Stimulated activated naive CD8-positive, alpha-beta T cell treated with anti-CD3 and anti-CD28 coated beads, Interleukin-15, amount 100 ng/mL, for 72 hours (primary cell): ENCODE measurements around the gene SEC61A2.
"Not testable (repeated sequence)": the region's sequence is repeated elsewhere in the genome, so short reads cannot be mapped to it uniquely, and the experiment has no call there.

ENCODE experiments used
- ATAC-seq: fragments of 150-1000 bp; cut with Tn5 transposase; 2 replicates; pipeline ENCODE4 v1.10.0; 2021; ENCODE audit warnings: mild to moderate bottlenecking, moderate library complexity
- DNase-seq, 2 donors: peaks; one replicate each; pipeline ENCODE4 v3.0.0; 2021 to 2022
- H3K27ac Mint-ChIP-seq, 2 donors: one replicate each; pipeline ENCODE4 v1.8.0; 2022; ENCODE audit warnings: mild to moderate bottlenecking in 2 of 2, mixed read lengths in 2 of 2, moderate library complexity in 2 of 2
- H3K27me3 Mint-ChIP-seq: one replicate; pipeline ENCODE4 v1.8.0; 2022; ENCODE audit warnings: mixed read lengths
- H3K4me1 Mint-ChIP-seq: one replicate; pipeline ENCODE4 v1.8.0; 2022; ENCODE audit warnings: mild to moderate bottlenecking, mixed read lengths
- H3K4me3 Mint-ChIP-seq, 2 donors: one replicate each; pipeline ENCODE4 v1.8.0; 2022; ENCODE audit warnings: mild to moderate bottlenecking in 2 of 2, mixed read lengths in 2 of 2, moderate library complexity in 1 of 2
- H3K9me3 Mint-ChIP-seq, 2 donors: one replicate each; pipeline ENCODE4 v1.8.0; 2022; ENCODE audit warnings: mixed read lengths in 2 of 2

The SEC61A2 gene

GRCh38 chr10:12140038-12140437 lies 10.6 kb downstream of the SEC61A2 start:
- DNase-seq (no peak), ATAC-seq (no peak)
- no peaks in the 10 kb centered on the region for H3K27me3 Mint-ChIP-seq
- H3K4me1 Mint-ChIP-seq: no peaks in the 10 kb centered on the region
- no peak overlapping the region for H3K27ac Mint-ChIP-seq
- no peak overlapping the region for H3K4me3 Mint-ChIP-seq
- H3K9me3 Mint-ChIP-seq: no peaks in the 10 kb centered on the region

DNA sequence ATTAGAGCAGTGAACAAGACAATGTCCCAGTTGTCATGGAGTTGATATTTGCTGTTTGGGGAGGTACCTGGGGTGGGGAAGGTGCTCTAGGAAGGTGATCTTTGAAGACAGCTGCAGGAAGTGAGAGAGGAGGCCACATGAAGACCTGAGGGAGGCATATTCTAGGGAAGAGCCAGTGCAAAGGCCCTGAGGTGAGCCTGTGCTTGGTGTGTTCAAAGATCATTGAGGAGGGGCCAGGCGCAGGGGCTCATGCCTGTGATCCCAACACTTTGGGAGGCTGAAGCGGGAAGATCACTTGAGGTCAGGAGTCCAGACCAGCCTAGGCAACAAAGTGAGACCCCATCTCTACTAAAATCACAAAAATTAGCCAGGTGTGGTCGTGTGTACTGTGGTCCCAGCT lies 15.1 kb downstream of the SEC61A2 start:
- H3K27me3 Mint-ChIP-seq: no peaks in the 10 kb centered on the region
- peak overlapping the region in 1 of 2 donors; percentile 9 for H3K27ac Mint-ChIP-seq
- H3K4me1 Mint-ChIP-seq: no peaks in the 10 kb centered on the region
- DNase-seq (no peak), ATAC-seq (no peak)
- H3K9me3 Mint-ChIP-seq: no peaks in the 10 kb centered on the region
- H3K4me3 Mint-ChIP-seq: no peak overlapping the region

DNA sequence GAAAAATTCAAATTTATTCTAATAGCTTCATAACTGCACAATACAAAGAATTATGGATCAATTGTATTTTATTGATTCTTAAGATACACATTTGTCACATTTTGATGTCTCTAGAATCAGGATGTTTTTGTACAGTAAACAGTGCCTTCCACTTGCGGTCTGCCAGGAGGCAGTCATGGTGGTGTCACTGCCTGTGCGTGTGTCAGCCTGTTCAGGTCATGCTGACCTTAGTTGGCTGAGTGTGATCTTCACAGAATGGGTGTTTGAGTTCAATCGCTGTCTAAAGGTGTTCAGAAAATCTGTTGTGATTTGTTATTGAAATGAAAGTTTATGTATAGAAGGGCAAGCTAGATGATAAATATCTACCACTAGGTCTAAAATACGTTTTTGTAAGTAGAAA lies 20.7 kb downstream of the SEC61A2 start:
- peaks cover 6% of the 10 kb centered on the region for H3K4me1 Mint-ChIP-seq
- no peaks in the 10 kb centered on the region for H3K9me3 Mint-ChIP-seq
- H3K27ac Mint-ChIP-seq: no peak overlapping the region
- no peak overlapping the region for H3K4me3 Mint-ChIP-seq
- DNase-seq: no peak
- H3K27me3 Mint-ChIP-seq: no peaks in the 10 kb centered on the region
- no peak for ATAC-seq

- Mint-ChIP-seq H3K9me3 (no peaks in the 10 kb centered on the region), H3K4me1 (peaks cover 6% of the 10 kb centered on the region), H3K27me3 (no peaks in the 10 kb centered on the region), H3K4me3 (no peak overlapping the region), H3K27ac (peak overlapping the region in 1 of 2 donors; percentile 2)
- DNase-seq: no peak
- ATAC-seq: no peak
Observed at GRCh38 chr10:12154516-12154915, 25.0 kb downstream of the SEC61A2 start.

- no peaks in the 10 kb centered on the region for H3K27me3 Mint-ChIP-seq
- DNase-seq: no peak
- no peak overlapping the region for H3K4me3 Mint-ChIP-seq
- no peak overlapping the region for H3K27ac Mint-ChIP-seq
- no peak for ATAC-seq
- H3K4me1 Mint-ChIP-seq: peaks cover 6% of the 10 kb centered on the region
- no peaks in the 10 kb centered on the region for H3K9me3 Mint-ChIP-seq
Observed at GRCh38 chr10:12156367-12157123, 27.1 kb downstream of the SEC61A2 start.

DNA sequence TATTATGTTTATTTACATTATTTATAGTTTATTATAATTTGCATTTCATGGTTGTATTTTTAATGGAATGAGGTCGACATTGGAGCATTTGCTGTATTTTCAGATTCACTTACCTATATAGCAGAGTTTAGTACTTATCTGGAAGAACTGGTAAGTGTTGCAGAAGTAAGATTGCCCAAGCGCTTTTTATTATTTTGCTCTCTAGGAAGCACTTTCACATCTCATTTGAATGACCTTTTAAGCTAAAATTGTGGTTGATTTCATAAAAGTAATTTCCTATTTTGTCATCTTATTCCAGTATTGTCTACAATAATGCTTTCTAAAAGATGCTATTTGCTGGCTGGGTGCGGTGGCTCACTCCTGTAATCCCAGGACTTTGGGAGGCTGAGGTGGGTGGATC lies 28.6 kb downstream of the SEC61A2 start:
- DNase-seq: no peak
- no peaks in the 10 kb centered on the region for H3K9me3 Mint-ChIP-seq
- H3K4me1 Mint-ChIP-seq: peaks cover 6% of the 10 kb centered on the region
- no peaks in the 10 kb centered on the region for H3K27me3 Mint-ChIP-seq
- H3K4me3 Mint-ChIP-seq: no peak overlapping the region
- no peak for ATAC-seq
- no peak overlapping the region for H3K27ac Mint-ChIP-seq

DNA sequence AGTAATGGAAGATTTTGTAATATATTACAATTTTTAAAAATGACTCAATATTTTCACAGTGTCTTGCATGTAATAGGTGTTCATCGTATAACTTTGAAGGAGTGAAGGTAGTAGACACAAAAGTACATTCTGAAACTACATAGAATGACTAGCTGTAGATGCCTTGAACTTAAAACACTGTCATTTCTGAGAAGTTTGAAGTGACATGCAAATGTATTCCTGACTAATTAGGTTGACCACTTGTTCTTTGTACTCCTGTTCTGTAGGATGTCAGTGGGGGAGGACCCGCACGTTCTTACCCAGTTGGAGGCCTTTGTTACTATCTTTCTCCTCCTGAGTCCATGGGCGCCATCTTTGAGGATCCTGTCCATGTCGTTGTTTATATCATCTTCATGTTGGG lies 31.2 kb downstream of the SEC61A2 start:
- DNase-seq (no peak), ATAC-seq (no peak)
- no peaks in the 10 kb centered on the region for H3K27me3 Mint-ChIP-seq
- peak overlapping the region in 1 of 2 donors; percentile 67 for H3K27ac Mint-ChIP-seq
- H3K4me3 Mint-ChIP-seq: no peak overlapping the region
- no peaks in the 10 kb centered on the region for H3K9me3 Mint-ChIP-seq
- no peaks in the 10 kb centered on the region for H3K4me1 Mint-ChIP-seq

GRCh38 chr10:12162927-12163326 lies 33.5 kb downstream of the SEC61A2 start:
- no peak overlapping the region for H3K4me3 Mint-ChIP-seq
- H3K9me3 Mint-ChIP-seq: no peaks in the 10 kb centered on the region
- H3K4me1 Mint-ChIP-seq: no peaks in the 10 kb centered on the region
- H3K27ac Mint-ChIP-seq: peak overlapping the region in 1 of 2 donors; percentile 63
- DNase-seq (no peak), ATAC-seq (no peak)
- no peaks in the 10 kb centered on the region for H3K27me3 Mint-ChIP-seq

GRCh38 chr10:12164085-12164484 lies 34.6 kb downstream of the SEC61A2 start:
- Mint-ChIP-seq H3K9me3 (no peaks in the 10 kb centered on the region), H3K4me3 (no peak overlapping the region), H3K27me3 (no peaks in the 10 kb centered on the region)

DNA sequence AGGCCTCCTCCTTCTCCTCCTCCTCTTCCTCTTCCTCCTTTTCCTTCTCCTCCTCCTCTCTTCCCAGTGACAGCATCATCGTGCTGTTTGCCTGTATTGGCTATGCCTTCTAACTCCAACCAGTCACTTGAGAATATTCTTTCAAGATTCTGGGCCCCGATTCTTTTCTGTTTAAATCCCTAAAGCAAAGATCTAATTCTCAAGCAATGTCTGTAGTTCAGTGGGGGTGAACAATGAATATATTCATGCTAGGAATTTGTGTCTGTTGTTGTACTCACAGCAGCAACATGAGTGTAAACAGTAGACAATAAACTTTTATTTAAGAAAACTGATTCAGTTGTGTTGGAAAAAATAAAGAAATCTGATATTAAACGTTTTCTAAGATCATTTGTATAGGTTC lies 35.6 kb downstream of the SEC61A2 start:
- H3K4me3 Mint-ChIP-seq: no peak overlapping the region
- H3K4me1 Mint-ChIP-seq: no peaks in the 10 kb centered on the region
- H3K27ac Mint-ChIP-seq: no peak overlapping the region
- ATAC-seq (no peak), DNase-seq (no peak)
- H3K9me3 Mint-ChIP-seq: no peaks in the 10 kb centered on the region
- H3K27me3 Mint-ChIP-seq: no peaks in the 10 kb centered on the region

More at GRCh38 chr10:12164085-12164484, 34.6 kb downstream of the SEC61A2 start:
- ATAC-seq (no peak), DNase-seq (no peak)
- peak overlapping the region; percentile 40 to 60 for H3K27ac Mint-ChIP-seq
- H3K4me1 Mint-ChIP-seq: no peaks in the 10 kb centered on the region

DNA sequence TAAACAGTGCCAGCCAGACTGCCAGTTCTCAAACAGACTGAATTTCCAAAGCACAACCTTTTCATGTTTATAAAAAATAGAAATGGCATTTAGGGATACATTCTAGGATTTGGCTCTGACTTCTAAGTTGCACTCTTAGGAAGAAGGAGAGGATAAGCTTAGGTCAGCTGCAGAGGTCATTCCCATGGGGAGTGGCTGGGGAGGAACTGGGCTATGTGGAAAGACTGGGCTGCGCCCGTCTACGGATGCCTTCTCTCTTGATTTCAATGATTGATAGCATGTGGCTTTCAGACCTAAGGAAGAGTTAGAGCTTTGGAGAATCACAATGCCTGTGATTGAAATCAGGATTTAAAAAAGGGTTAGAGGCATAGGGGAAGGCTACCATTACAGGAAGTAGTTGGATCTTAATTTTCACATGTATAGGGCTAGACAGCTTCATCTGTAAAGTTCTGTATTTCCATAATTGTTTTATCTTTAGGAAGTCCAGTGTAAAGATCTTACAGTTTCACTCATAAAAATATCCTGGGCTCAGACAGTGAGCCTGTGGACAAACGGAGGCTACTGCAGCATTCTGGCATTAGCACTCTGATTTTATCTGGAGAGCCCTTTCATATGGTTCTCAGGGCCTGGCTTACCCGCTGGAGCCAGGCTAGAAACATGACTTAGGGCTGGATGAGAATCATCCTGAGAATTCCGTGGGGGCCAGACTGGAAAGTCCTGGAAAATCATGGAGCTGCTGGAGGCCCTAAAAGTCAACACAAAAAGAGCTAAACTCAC lies 36.7 kb downstream of the SEC61A2 start:
- H3K9me3 Mint-ChIP-seq: no peaks in the 10 kb centered on the region
- H3K27me3 Mint-ChIP-seq: no peaks in the 10 kb centered on the region
- no peak overlapping the region for H3K4me3 Mint-ChIP-seq
- H3K27ac Mint-ChIP-seq: peak overlapping the region; percentile 37 to 48
- ATAC-seq (no peak), DNase-seq (no peak)
- no peaks in the 10 kb centered on the region for H3K4me1 Mint-ChIP-seq

GRCh38 chr10:12171512-12171911 lies 42.0 kb downstream of the SEC61A2 start:
- H3K4me1 Mint-ChIP-seq, H3K4me3 Mint-ChIP-seq, H3K9me3 Mint-ChIP-seq, H3K27me3 Mint-ChIP-seq, H3K27ac Mint-ChIP-seq, DNase-seq, ATAC-seq: not testable (repeated sequence)

DNA sequence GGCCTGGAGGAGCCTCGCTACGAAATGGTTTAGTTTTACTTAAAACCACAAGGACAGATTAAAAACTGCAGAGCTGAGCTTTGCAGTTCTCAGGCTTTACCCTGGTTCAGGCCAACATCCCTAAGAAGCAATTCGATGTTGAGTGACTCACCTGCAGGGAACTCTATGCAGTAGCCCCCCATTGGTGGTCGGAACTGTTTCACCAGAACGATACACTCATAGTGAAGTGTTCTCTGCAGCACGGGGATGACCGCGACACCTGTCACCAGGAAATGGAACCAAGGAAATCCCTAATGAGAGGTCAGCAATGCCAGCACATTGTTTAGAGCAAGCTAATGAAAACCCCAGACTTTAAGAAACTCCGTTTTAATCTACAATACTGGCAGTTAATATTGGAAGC lies 48.2 kb downstream of the SEC61A2 start:
- H3K9me3 Mint-ChIP-seq: no peaks in the 10 kb centered on the region
- ATAC-seq (no peak), DNase-seq (no peak)
- H3K27me3 Mint-ChIP-seq: no peaks in the 10 kb centered on the region
- H3K4me1 Mint-ChIP-seq: peaks cover 21% of the 10 kb centered on the region
- no peak overlapping the region for H3K4me3 Mint-ChIP-seq
- H3K27ac Mint-ChIP-seq: peak overlapping the region; percentile 48 to 89

DNA sequence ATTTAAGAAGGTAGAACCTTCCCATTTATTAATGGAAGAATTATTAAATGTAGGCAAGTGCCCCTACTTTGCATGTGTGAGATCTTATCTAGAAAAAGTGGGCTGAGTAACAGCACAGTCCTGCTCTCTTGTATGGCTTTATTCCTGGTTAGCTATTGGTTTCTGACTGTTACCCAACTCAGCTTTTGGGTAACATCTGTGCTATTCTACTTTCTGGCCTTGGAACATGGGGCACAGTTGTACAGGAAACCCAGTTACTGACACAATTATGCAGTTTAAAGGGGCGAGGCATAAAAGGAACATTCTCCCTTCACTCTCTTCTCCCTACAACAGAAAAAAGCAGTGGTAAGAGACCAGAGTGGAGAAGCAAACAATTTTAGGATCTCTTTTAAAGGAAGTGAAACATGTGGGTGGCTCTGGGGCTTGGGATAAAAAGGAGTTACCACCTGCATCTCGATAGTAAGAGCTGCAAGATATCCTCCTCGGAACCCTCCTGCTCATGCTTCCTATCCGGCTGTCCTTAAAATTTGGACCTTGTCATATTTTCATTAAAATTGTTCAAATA lies 50.2 kb downstream of the SEC61A2 start:
- no peak for ATAC-seq
- peaks cover 21% of the 10 kb centered on the region for H3K4me1 Mint-ChIP-seq
- H3K27me3 Mint-ChIP-seq: no peaks in the 10 kb centered on the region
- H3K4me3 Mint-ChIP-seq: no peak overlapping the region
- no peak overlapping the region for H3K27ac Mint-ChIP-seq
- no peaks in the 10 kb centered on the region for H3K9me3 Mint-ChIP-seq
- no peak for DNase-seq

- H3K4me1 Mint-ChIP-seq: peaks cover 21% of the 10 kb centered on the region
- H3K27me3 Mint-ChIP-seq: no peaks in the 10 kb centered on the region
- no peak for ATAC-seq
- DNase-seq: no peak
- no peaks in the 10 kb centered on the region for H3K9me3 Mint-ChIP-seq
- H3K27ac Mint-ChIP-seq: peak overlapping the region in 1 of 2 donors; percentile 78
- H3K4me3 Mint-ChIP-seq: no peak overlapping the region
Observed at GRCh38 chr10:12180221-12180974, 50.9 kb downstream of the SEC61A2 start.
